WTC11 (cell line): ENCODE results near the gene CES3. TPM values are rescaled to one million over a fixed set of nuclear protein-coding genes. Genes with fewer than 3 reads are reported as not detected.
A peak's percentile ranks its signal among the peaks of the same experiment; 100 is the strongest.

ENCODE experiments used
- AFF4 ChIP-seq: sonication (generic); formaldehyde crosslinking; IDR thresholded peaks from 2 replicates; pipeline ENCODE4 v1.8.1; 2023; ENCODE audit warnings: mild to moderate bottlenecking, missing genetic modification reagents, borderline replicate concordance
- CREM ChIP-seq: sonication (generic); formaldehyde crosslinking; IDR thresholded peaks from 2 replicates; pipeline ENCODE4 v1.8.1; 2022; ENCODE audit warnings: mild to moderate bottlenecking, missing genetic modification reagents, moderate library complexity
- HMGXB4 ChIP-seq: sonication (generic); formaldehyde crosslinking; IDR thresholded peaks from 2 replicates; pipeline ENCODE4 v1.8.1; 2023; ENCODE audit warnings: mild to moderate bottlenecking, moderate library complexity, missing genetic modification reagents
- KAT7 ChIP-seq: sonication (generic); formaldehyde crosslinking; IDR thresholded peaks from 2 replicates; pipeline ENCODE4 v1.8.1; 2023; ENCODE audit warnings: missing genetic modification reagents, mild to moderate bottlenecking, borderline replicate concordance
- NR1H2 ChIP-seq: sonication (generic); formaldehyde crosslinking; IDR thresholded peaks from 2 replicates; pipeline ENCODE4 v1.9.0; 2021; ENCODE audit warnings: mild to moderate bottlenecking, moderate library complexity, missing genetic modification reagents
- NR2C2 ChIP-seq: sonication (generic); formaldehyde crosslinking; IDR thresholded peaks from 2 replicates; pipeline ENCODE4 v1.8.0; 2022; ENCODE audit warnings: mild to moderate bottlenecking, missing genetic modification reagents
- PRRX2 ChIP-seq: fragments of 250-450 bp; sonication (Bioruptor Pico); IDR thresholded peaks from 2 replicates; pipeline ENCODE4 v1.8.0; 2021; ENCODE audit warnings: mild to moderate bottlenecking
- TEAD1 ChIP-seq: sonication (generic); formaldehyde crosslinking; IDR thresholded peaks from 2 replicates; pipeline ENCODE4 v1.8.0; 2022; ENCODE audit warnings: mild to moderate bottlenecking, missing genetic modification reagents
- TEAD4 ChIP-seq: sonication (generic); formaldehyde crosslinking; IDR thresholded peaks from 2 replicates; pipeline ENCODE4 v1.8.0; 2022; ENCODE audit warnings: mild to moderate bottlenecking, missing genetic modification reagents
- ZNF138 ChIP-seq: sonication (generic); formaldehyde crosslinking; conservative IDR thresholded peaks from 2 replicates; pipeline ENCODE4 v1.8.1; 2022; ENCODE audit warnings: mild to moderate bottlenecking, moderate library complexity, missing genetic modification reagents
- ZNF416 ChIP-seq: fragments of 250-450 bp; sonication (Bioruptor Pico); IDR thresholded peaks from 2 replicates; pipeline ENCODE4 v1.9.0; 2021; ENCODE audit warnings: mild to moderate bottlenecking, inconsistent platforms
- total RNA-seq: library from RNA; stranded (reverse); gene quantifications from 3 replicates; pipeline ENCODE4 v1.2.3, GENCODE V29; 2021
- TF ChIP-seq, protein P1 (sequence below): sonication (generic); formaldehyde crosslinking; IDR thresholded peaks from 2 replicates; pipeline ENCODE4 v1.8.0; 2023; ENCODE audit warnings: missing genetic modification reagents, mild to moderate bottlenecking, borderline replicate concordance
- TF ChIP-seq, protein P2 (sequence below): sonication (generic); formaldehyde crosslinking; IDR thresholded peaks from 2 replicates; pipeline ENCODE4 v1.8.0; 2022; ENCODE audit warnings: mild to moderate bottlenecking, missing genetic modification reagents
- TF ChIP-seq, protein P3 (sequence below): sonication (generic); formaldehyde crosslinking; IDR thresholded peaks from 2 replicates; pipeline ENCODE4 v1.8.1; 2023; ENCODE audit warnings: mild to moderate bottlenecking, missing genetic modification reagents
- TF ChIP-seq, protein P4 (sequence below): sonication (generic); formaldehyde crosslinking; IDR thresholded peaks from 2 replicates; pipeline ENCODE4 v1.8.1; 2022; ENCODE audit warnings: low read depth, missing genetic modification reagents, borderline replicate concordance
- TF ChIP-seq, protein P5 (sequence below): sonication (generic); formaldehyde crosslinking; IDR thresholded peaks from 2 replicates; pipeline ENCODE4 v1.8.0; 2023; ENCODE audit warnings: mild to moderate bottlenecking, missing genetic modification reagents
- TF ChIP-seq, protein P6 (sequence below): fragments of 250-450 bp; sonication (Bioruptor Pico); IDR thresholded peaks from 2 replicates; pipeline ENCODE4 v1.8.0; 2021; ENCODE audit warnings: mild to moderate bottlenecking

CES3 gene
- total RNA-seq, 1 experiment from 2014 or later: 3.3 TPM

- TF ChIP-seq AFF4 (CRISPR knock-in tag) (no peak), CREM (0 out of 2 replicates have a peak, but pooled peaks have one; percentile 51), ZNF138 (peak; percentile 18; the same call in 1 of the 2 replicates), NR1H2 (no peak), PRRX2 (CRISPR knock-in tag) (no peak), KAT7 (CRISPR knock-in tag) (0 out of 2 replicates have a peak, but pooled peaks have one; percentile 42), NR2C2 (CRISPR knock-in tag) (no peak), TEAD1 (CRISPR knock-in tag) (no peak), TEAD4 (CRISPR knock-in tag) (0 out of 2 replicates have a peak, but pooled peaks have one; percentile 27), HMGXB4 (no peak), ZNF416 (no peak)
- TF ChIP-seq, protein P1, sequence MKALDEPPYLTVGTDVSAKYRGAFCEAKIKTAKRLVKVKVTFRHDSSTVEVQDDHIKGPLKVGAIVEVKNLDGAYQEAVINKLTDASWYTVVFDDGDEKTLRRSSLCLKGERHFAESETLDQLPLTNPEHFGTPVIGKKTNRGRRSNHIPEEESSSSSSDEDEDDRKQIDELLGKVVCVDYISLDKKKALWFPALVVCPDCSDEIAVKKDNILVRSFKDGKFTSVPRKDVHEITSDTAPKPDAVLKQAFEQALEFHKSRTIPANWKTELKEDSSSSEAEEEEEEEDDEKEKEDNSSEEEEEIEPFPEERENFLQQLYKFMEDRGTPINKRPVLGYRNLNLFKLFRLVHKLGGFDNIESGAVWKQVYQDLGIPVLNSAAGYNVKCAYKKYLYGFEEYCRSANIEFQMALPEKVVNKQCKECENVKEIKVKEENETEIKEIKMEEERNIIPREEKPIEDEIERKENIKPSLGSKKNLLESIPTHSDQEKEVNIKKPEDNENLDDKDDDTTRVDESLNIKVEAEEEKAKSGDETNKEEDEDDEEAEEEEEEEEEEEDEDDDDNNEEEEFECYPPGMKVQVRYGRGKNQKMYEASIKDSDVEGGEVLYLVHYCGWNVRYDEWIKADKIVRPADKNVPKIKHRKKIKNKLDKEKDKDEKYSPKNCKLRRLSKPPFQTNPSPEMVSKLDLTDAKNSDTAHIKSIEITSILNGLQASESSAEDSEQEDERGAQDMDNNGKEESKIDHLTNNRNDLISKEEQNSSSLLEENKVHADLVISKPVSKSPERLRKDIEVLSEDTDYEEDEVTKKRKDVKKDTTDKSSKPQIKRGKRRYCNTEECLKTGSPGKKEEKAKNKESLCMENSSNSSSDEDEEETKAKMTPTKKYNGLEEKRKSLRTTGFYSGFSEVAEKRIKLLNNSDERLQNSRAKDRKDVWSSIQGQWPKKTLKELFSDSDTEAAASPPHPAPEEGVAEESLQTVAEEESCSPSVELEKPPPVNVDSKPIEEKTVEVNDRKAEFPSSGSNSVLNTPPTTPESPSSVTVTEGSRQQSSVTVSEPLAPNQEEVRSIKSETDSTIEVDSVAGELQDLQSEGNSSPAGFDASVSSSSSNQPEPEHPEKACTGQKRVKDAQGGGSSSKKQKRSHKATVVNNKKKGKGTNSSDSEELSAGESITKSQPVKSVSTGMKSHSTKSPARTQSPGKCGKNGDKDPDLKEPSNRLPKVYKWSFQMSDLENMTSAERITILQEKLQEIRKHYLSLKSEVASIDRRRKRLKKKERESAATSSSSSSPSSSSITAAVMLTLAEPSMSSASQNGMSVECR: 0 out of 2 replicates have a peak, but pooled peaks have one; percentile 60
- TF ChIP-seq, protein P2, sequence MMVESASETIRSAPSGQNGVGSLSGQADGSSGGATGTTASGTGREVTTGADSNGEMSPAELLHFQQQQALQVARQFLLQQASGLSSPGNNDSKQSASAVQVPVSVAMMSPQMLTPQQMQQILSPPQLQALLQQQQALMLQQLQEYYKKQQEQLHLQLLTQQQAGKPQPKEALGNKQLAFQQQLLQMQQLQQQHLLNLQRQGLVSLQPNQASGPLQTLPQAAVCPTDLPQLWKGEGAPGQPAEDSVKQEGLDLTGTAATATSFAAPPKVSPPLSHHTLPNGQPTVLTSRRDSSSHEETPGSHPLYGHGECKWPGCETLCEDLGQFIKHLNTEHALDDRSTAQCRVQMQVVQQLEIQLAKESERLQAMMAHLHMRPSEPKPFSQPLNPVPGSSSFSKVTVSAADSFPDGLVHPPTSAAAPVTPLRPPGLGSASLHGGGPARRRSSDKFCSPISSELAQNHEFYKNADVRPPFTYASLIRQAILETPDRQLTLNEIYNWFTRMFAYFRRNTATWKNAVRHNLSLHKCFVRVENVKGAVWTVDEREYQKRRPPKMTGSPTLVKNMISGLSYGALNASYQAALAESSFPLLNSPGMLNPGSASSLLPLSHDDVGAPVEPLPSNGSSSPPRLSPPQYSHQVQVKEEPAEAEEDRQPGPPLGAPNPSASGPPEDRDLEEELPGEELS (CRISPR knock-in tag): 0 out of 2 replicates have a peak, but pooled peaks have one; percentile 39
- TF ChIP-seq, protein P3, sequence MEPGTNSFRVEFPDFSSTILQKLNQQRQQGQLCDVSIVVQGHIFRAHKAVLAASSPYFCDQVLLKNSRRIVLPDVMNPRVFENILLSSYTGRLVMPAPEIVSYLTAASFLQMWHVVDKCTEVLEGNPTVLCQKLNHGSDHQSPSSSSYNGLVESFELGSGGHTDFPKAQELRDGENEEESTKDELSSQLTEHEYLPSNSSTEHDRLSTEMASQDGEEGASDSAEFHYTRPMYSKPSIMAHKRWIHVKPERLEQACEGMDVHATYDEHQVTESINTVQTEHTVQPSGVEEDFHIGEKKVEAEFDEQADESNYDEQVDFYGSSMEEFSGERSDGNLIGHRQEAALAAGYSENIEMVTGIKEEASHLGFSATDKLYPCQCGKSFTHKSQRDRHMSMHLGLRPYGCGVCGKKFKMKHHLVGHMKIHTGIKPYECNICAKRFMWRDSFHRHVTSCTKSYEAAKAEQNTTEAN (CRISPR knock-in tag): no peak
- TF ChIP-seq, protein P4, sequence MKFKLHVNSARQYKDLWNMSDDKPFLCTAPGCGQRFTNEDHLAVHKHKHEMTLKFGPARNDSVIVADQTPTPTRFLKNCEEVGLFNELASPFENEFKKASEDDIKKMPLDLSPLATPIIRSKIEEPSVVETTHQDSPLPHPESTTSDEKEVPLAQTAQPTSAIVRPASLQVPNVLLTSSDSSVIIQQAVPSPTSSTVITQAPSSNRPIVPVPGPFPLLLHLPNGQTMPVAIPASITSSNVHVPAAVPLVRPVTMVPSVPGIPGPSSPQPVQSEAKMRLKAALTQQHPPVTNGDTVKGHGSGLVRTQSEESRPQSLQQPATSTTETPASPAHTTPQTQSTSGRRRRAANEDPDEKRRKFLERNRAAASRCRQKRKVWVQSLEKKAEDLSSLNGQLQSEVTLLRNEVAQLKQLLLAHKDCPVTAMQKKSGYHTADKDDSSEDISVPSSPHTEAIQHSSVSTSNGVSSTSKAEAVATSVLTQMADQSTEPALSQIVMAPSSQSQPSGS (CRISPR knock-in tag): no peak
- TF ChIP-seq, protein P5, sequence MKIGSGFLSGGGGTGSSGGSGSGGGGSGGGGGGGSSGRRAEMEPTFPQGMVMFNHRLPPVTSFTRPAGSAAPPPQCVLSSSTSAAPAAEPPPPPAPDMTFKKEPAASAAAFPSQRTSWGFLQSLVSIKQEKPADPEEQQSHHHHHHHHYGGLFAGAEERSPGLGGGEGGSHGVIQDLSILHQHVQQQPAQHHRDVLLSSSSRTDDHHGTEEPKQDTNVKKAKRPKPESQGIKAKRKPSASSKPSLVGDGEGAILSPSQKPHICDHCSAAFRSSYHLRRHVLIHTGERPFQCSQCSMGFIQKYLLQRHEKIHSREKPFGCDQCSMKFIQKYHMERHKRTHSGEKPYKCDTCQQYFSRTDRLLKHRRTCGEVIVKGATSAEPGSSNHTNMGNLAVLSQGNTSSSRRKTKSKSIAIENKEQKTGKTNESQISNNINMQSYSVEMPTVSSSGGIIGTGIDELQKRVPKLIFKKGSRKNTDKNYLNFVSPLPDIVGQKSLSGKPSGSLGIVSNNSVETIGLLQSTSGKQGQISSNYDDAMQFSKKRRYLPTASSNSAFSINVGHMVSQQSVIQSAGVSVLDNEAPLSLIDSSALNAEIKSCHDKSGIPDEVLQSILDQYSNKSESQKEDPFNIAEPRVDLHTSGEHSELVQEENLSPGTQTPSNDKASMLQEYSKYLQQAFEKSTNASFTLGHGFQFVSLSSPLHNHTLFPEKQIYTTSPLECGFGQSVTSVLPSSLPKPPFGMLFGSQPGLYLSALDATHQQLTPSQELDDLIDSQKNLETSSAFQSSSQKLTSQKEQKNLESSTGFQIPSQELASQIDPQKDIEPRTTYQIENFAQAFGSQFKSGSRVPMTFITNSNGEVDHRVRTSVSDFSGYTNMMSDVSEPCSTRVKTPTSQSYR (CRISPR knock-in tag): no peak
- TF ChIP-seq, protein P6, sequence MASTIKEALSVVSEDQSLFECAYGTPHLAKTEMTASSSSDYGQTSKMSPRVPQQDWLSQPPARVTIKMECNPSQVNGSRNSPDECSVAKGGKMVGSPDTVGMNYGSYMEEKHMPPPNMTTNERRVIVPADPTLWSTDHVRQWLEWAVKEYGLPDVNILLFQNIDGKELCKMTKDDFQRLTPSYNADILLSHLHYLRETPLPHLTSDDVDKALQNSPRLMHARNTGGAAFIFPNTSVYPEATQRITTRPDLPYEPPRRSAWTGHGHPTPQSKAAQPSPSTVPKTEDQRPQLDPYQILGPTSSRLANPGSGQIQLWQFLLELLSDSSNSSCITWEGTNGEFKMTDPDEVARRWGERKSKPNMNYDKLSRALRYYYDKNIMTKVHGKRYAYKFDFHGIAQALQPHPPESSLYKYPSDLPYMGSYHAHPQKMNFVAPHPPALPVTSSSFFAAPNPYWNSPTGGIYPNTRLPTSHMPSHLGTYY (CRISPR knock-in tag): no peak
Measured at GRCh38 chr16:67000384-67001351, 39.6 kb downstream of the CES3 start (continued).
